A549 (cell line): ENCODE results near the gene NFATC3.

Experiments
- CTCF ChIP-seq: fragments of >200 bp; sonication (Bioruptor Twin); formaldehyde crosslinking; IDR thresholded peaks from 3 replicates; pipeline ENCODE4 v1.5.1; 2016
- EP300 ChIP-seq, 2 experiments: fragments of >200 bp; sonication (Bioruptor Twin); formaldehyde crosslinking; IDR thresholded peaks; 2 replicates in 1 of 2; 3 replicates in 1 of 2; pipeline ENCODE4 v1.6.1; 2016 to 2017
- GATA3 ChIP-seq: IDR thresholded peaks from 2 replicates; pipeline ENCODE4 v1.6.1; 2012; ENCODE audit warnings: borderline replicate concordance
- JUNB ChIP-seq: fragments of >200 bp; sonication (Bioruptor Twin); formaldehyde crosslinking; IDR thresholded peaks from 2 replicates; pipeline ENCODE4 v1.6.1; 2016
- MAFK ChIP-seq: fragments of 450-650 bp; IDR thresholded peaks from 2 replicates; pipeline ENCODE4 v1.6.1; 2014; ENCODE audit not compliant: partially characterized antibody
- PHF8 ChIP-seq: fragments of 200-600 bp; sonication (generic); IDR thresholded peaks from 2 replicates; pipeline ENCODE4 v1.6.1; 2016; ENCODE audit warnings: low read depth, mild to moderate bottlenecking, antibody characterized with exemption, moderate library complexity, borderline replicate concordance
- POLR2A ChIP-seq: IDR thresholded peaks from 2 replicates; pipeline ENCODE4 v1.6.1; 2012; ENCODE audit warnings: mild to moderate bottlenecking, low read length
- RAD21 ChIP-seq, 2 experiments: fragments of >200 bp in 1 of 2; sonication (Bioruptor Twin) in 1 of 2; formaldehyde crosslinking in 1 of 2; IDR thresholded peaks in 1 of 2; conservative IDR thresholded peaks in 1 of 2; 2 replicates in 1 of 2; 3 replicates in 1 of 2; pipeline ENCODE4 v1.6.1; 2012 to 2018; ENCODE audit warnings: inconsistent platforms in 1 of 2
- RFX5 ChIP-seq: fragments of 450-650 bp; IDR thresholded peaks from 2 replicates; pipeline ENCODE4 v1.7.1; 2014; ENCODE audit warnings: antibody characterized with exemption, mild to moderate bottlenecking, moderate library complexity
- USF2 ChIP-seq: fragments of 450-650 bp; IDR thresholded peaks from 2 replicates; pipeline ENCODE4 v1.6.1; 2014; ENCODE audit warnings: antibody characterized with exemption
- TF ChIP-seq, protein P1 (sequence below): fragments of 200-600 bp; sonication (generic); IDR thresholded peaks from 2 replicates; pipeline ENCODE4 v1.6.1; 2016; ENCODE audit warnings: antibody characterized with exemption, mild to moderate bottlenecking, moderate library complexity
- TF ChIP-seq, protein P2 (sequence below): IDR thresholded peaks from 2 replicates; pipeline ENCODE4 v1.6.1; 2012

DNA sequence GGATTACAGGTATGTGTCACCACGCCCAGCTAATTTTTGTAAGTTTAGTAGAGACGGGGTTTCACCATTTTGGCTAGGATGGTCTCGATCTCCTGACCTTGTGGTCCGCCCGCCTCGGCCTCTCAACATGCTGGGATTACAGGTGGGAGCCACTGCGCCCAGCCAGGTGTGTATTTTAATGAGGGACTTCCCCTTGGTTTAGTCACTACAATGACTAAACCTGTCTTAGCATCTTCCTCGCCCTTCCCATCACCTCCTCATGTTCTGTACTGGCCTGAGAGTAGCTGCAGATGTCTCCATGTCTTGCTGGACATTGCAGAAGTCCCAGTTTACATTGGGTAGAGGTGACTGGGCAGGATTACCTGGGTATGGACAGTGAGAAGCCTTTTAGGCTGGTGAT, 188.7 kb downstream of the NFATC3 start:
- TF ChIP-seq POLR2A (no peak), EP300 (IDR thresholded peaks at IDR 0.05) (no peak), CTCF (no peak), JUNB (no peak), MAFK (no peak), USF2 (no peak), RFX5 (no peak), RAD21 (conservative IDR thresholded peaks at IDR 0.05 in 1 of 2, IDR thresholded peaks at IDR 0.05 in 1 of 2) (no peak), PHF8 (no peak), GATA3 (no peak)
- TF ChIP-seq, protein P1, sequence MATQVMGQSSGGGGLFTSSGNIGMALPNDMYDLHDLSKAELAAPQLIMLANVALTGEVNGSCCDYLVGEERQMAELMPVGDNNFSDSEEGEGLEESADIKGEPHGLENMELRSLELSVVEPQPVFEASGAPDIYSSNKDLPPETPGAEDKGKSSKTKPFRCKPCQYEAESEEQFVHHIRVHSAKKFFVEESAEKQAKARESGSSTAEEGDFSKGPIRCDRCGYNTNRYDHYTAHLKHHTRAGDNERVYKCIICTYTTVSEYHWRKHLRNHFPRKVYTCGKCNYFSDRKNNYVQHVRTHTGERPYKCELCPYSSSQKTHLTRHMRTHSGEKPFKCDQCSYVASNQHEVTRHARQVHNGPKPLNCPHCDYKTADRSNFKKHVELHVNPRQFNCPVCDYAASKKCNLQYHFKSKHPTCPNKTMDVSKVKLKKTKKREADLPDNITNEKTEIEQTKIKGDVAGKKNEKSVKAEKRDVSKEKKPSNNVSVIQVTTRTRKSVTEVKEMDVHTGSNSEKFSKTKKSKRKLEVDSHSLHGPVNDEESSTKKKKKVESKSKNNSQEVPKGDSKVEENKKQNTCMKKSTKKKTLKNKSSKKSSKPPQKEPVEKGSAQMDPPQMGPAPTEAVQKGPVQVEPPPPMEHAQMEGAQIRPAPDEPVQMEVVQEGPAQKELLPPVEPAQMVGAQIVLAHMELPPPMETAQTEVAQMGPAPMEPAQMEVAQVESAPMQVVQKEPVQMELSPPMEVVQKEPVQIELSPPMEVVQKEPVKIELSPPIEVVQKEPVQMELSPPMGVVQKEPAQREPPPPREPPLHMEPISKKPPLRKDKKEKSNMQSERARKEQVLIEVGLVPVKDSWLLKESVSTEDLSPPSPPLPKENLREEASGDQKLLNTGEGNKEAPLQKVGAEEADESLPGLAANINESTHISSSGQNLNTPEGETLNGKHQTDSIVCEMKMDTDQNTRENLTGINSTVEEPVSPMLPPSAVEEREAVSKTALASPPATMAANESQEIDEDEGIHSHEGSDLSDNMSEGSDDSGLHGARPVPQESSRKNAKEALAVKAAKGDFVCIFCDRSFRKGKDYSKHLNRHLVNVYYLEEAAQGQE: no peak
- TF ChIP-seq, protein P2, sequence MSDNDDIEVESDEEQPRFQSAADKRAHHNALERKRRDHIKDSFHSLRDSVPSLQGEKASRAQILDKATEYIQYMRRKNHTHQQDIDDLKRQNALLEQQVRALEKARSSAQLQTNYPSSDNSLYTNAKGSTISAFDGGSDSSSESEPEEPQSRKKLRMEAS: no peak
